IPS-18c (cell line): ENCODE results near the gene ADAMTS12.

ENCODE experiments used
- H3K4me3 ChIP-seq: 2 replicates; pipeline ENCODE4 v1.7.0; 2013; ENCODE audit warnings: low read depth, mild to moderate bottlenecking, low read length, moderate library complexity; ENCODE audit not compliant: insufficient read depth
- H3K9me3 ChIP-seq: one replicate; pipeline ENCODE4 v1.6.1; 2013; ENCODE audit warnings: mild to moderate bottlenecking, low read length, moderate library complexity; ENCODE audit not compliant: control insufficient read depth, insufficient read depth

ADAMTS12 gene

GRCh38 chr5:33480876-33481275 lies 410.9 kb downstream of the ADAMTS12 start:
- no peaks in the 10 kb centered on the region for H3K9me3 ChIP-seq
- no peak overlapping the region for H3K4me3 ChIP-seq

- Histone ChIP-seq H3K4me3 (no peak overlapping the region), H3K9me3 (no peaks in the 10 kb centered on the region)
Measured at GRCh38 chr5:33479311-33479710, 412.5 kb downstream of the ADAMTS12 start.

- H3K4me3 ChIP-seq, result no peak overlapping the region
Measured at GRCh38 chr5:33477816-33478215, 414.0 kb downstream of the ADAMTS12 start.

GRCh38 chr5:33476992-33477391 lies 414.8 kb downstream of the ADAMTS12 start:
- no peak overlapping the region for H3K4me3 ChIP-seq
- no peaks in the 10 kb centered on the region for H3K9me3 ChIP-seq

More at GRCh38 chr5:33477816-33478215, 414.0 kb downstream of the ADAMTS12 start:
- no peaks in the 10 kb centered on the region for H3K9me3 ChIP-seq

GRCh38 chr5:33475706-33476105 lies 416.1 kb downstream of the ADAMTS12 start:
- H3K9me3 ChIP-seq, result no peaks in the 10 kb centered on the region

GRCh38 chr5:33474931-33475499 lies 416.8 kb downstream of the ADAMTS12 start:
- Histone ChIP-seq H3K9me3 (no peaks in the 10 kb centered on the region), H3K4me3 (no peak overlapping the region)

More at GRCh38 chr5:33475706-33476105, 416.1 kb downstream of the ADAMTS12 start:
- H3K4me3 ChIP-seq, result no peak overlapping the region

GRCh38 chr5:33474004-33474403 lies 417.8 kb downstream of the ADAMTS12 start:
- H3K4me3 ChIP-seq, result no peak overlapping the region
- H3K9me3 ChIP-seq, result no peaks in the 10 kb centered on the region
